HTERT RPE-1 (cell line): Measurements from ENCODE around the gene VTI1A.

Experiments
- in situ Hi-C: fragments of 300-500 bp; cut with MboI; formaldehyde crosslinking; loops from 4 replicates; pipeline ENCODE4 v1.14.3; 2020; ENCODE audit warnings: low sequenced_read_pairs

The VTI1A gene

GRCh38 chr10:112669989-112670388 lies 223.0 kb downstream of the VTI1A start:
- in situ Hi-C loops, result no loop called here

DNA sequence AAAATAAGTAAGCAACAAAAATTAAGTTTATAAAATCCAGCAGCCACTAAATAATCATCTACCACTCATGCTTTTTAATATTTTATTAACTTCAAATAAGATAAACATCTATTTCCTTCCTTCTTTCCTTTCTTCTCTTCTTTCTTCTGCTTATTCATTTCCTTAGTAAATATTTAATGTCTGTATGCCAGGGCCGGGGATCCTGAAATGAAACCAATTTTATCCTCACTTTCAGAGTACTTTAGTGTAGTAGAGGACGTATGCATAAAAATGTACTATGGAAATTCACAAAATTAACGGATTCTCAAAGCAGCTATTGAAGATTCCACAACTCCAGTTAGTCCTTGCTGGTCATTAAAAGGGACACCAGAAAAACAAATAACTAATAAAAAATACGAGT lies 224.7 kb downstream of the VTI1A start:
- in situ Hi-C loops, result no loop called here

DNA sequence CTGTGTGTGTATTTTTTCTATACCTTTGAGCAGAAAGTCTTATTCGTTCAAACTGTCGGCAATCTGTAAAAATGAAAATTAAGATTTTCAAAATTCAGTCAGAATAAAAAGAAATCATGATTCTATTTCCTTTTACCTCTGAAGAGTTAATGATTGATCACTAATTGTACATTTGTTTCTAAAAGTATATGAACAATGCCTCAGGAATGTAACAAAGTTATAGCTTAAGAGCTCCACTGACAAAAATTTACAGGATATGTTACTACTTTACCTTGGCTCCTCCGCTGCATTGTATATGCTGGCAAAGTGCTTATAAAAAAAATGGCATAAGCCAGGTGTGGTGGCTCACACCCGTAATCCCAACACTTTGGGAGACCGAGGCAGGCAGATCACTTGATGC lies 225.7 kb downstream of the VTI1A start:
- in situ Hi-C loops, result no loop called here

GRCh38 chr10:112675560-112676083 lies 228.6 kb downstream of the VTI1A start:
- in situ Hi-C loops, result no loop called here

DNA sequence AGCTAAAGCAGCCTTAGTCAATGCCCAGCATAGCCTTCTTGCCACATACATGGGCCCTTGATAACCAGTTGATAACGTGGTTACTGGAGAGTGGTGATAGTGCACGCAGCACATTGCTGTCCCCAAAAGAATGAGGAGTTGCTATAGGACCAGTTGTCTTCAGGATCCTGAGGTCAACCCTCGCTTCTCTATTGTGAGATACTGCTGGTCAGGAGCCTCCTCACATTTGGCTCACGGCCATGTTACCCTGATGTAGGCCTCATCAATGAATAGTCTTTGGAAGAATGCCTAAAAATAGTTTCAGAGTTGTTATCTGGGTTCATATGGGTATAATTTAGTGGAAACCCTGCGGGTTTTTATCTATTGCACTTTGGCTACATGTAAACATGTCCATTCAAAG lies 230.7 kb downstream of the VTI1A start:
- in situ Hi-C loops, result no loop called here

GRCh38 chr10:112678581-112678980 lies 231.6 kb downstream of the VTI1A start:
- in situ Hi-C loops, result no loop called here

GRCh38 chr10:112678987-112679386 lies 232.0 kb downstream of the VTI1A start:
- in situ Hi-C loops, result no loop called here

DNA sequence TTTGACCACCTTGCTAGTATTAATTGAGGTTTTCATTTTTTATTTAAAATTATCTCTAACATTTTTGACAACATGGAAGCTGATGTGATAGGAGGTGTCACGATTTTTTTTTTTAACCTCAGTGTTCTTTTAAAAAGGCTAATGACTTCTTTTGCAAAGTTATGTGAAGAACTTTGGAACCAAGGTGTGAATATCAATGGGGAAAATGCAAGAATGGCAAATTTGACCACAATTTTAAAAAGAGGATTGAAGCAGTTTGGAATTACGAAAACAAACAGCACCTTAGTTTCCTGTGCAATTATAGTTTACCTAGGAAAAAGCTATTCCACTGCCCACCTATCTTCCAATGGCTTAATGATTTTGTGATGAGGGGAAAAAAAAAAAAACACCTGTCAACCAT lies 232.4 kb downstream of the VTI1A start:
- in situ Hi-C loops, result no loop called here

DNA sequence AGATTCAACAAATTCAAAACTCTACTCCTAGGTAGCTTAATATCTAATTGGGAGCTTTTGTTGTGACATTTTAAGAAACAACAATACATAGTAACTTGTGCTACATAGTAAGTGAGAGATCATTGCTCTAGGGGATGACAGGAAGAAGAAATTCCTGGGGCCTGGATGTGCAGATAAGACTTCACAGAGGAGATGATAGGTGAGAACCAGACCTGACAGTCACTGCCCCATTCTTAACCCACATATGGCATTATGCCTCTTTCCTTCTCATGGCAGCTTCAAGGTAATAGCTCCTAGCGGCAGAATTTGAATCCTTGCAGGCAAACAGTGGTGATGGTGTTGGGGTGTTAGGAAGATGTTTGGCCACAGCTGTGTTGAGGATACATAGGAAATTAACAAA lies 233.6 kb downstream of the VTI1A start:
- in situ Hi-C loops, result no loop called here

DNA sequence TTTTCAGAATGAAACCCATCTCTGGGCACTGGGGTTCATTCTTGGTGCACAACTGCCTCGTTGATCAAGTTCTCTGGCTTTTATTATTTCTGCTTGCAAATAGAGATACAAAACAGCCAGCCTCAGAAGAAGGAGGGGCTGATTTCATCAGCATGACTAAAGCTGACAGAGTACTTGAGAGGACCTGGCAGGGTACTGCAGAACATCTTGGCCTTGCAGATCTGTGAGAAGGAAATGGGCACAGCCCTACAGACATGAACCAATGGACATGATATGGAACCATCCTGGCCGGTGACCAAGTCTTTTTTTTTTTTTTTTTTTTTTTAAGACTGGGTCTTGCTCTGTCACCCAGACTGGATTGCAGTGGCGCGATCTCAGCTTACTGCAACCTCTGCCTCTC lies 240.6 kb downstream of the VTI1A start:
- in situ Hi-C loops, result no loop called here

DNA sequence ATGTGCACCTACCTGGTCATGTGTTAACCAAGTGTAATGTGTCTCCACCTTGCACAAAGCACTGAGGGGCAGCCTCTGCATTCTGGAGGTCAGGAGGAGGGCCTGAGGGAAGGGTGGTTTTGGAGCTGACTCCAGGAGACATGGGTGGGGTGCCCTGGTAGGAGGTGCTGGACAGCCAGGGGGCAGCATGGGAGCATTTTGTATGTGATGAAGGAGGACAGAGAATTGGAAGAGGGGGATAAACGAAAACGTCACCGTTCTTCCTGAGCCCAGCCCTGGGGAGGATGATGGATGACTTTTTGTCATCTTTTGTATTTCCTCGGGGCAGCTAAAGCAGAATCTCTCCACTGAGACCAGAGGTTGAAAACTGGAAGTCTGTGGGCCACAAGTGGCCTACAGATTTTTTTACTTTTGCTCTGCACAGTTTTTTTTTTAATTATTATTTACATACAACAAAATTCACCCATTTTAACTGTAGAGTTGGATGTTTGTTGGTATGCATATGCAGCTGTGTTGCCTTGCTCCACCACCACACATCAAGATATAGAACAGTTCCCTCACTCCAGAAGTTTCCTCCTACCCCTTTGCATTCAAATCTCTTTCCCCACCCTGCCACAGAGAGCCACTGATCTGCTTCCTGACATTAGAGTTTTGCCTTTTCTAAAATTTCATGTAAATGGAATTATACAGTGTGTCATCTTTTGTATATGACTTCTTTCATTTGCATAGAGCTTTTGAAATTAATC lies 242.5 kb downstream of the VTI1A start:
- in situ Hi-C loops, result no loop called here

DNA sequence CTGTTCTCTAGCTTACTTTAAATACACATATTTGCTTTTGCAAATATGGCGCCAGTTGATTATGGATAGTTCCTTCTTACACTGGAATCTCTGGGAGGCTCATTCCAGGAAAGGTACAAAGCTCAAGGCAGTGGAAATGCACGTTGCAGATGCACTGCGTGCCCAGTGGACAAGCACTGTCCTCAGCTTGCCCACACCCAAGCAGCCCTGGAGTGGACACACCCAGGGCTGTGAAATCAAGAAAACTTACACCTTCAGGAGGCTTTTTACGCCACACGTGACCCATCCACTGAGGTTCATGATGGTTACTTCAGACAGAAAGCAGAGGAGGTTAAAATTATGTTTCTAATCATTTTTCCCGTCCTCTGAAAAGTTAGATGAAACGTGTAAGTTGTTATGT lies 248.5 kb downstream of the VTI1A start:
- in situ Hi-C loops, result no loop called here

DNA sequence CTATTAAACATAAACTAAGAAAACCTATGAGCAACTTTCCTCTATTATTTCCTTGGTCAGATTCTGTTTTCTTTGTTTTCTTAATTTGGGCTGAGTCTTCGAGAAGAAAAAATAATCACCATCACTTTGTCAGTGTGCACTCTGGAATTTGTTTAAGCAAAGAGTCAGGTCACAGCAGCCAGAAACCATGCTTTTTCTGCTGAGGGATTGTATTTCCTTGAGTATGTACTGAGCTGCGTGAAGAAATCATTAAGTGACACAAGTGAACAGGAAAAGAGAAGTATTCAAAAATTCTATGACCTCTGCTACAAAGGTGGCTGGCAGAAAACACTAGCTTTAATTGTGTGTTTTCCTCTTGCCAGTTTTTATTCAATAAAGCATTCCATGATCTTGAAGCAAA lies 249.6 kb downstream of the VTI1A start:
- in situ Hi-C loops, result no loop called here

DNA sequence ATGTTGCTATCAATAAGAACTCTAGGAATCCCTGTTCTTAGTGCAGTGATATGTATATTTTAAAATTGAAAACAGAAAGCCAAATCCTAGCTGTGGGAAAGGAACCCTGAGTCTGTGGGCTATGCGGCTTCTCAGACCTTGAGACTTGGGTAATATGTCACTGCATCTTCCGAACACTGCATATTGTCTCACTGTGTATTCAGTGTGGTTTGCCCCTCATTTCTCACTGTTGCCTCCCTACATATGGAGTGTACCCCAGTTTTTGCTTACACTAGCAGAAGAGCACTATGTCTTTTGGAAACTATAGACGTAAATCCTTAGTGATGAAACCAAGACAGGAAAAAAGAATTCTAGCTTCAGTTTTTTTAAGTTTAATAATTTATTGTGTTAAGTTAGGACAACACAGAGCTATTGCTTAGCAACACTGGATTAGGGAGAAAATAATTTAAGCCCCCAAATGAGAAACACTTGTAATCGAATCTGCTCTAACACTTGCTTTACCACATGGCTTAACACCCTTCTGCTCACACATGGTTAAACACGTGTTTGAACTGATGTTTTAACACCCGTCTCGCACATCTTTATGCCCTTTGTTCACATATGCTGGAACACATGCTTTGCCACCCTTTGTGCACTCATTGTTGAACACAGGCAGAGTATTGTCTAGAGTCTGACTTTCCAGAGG lies 251.3 kb downstream of the VTI1A start:
- in situ Hi-C loops, result no loop called here

DNA sequence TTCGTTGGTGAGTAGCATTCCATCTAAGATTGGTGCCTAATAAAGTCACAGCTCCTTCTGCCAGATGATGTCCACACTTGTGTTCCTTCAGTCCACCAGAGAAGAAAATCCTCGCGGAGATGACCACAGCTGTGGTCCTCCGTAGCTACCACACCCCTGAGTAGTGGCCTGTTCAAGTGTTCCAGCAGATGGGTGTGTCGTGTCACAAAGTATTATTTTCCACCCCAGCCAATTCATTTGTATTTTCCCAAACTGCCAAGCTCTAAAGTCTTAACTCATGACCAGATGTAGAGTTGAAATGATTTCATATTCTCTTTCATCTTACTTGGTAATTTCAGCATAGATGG lies 251.8 kb downstream of the VTI1A start:
- in situ Hi-C loops, result no loop called here

GRCh38 chr10:112700215-112700671 lies 253.2 kb downstream of the VTI1A start:
- in situ Hi-C loops, result no loop called here

GRCh38 chr10:112701211-112701877 lies 254.3 kb downstream of the VTI1A start:
- in situ Hi-C loops, result no loop called here

DNA sequence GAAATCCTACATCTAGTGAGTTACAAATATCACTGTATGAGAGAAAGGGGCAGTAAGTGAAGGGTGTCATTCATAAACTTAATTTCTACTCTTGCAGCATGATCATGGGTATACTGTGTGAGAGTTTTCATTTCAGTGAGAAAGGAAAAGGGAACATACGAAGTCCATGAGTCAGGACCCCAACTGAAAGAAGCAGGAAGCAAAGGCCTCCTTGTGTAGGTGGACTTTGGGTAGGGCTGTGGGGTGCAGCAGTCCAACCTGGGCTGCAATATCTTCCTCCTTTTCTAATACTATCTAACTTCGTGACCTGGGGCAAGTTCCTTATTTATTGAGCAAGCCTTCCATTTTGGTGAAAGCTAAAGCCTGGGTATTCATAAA lies 254.9 kb downstream of the VTI1A start:
- in situ Hi-C loops, result no loop called here

- in situ Hi-C loops, result no loop called here
These were observed 259.6 kb downstream of the VTI1A start for GRCh38 chr10:112706577-112706976.

DNA sequence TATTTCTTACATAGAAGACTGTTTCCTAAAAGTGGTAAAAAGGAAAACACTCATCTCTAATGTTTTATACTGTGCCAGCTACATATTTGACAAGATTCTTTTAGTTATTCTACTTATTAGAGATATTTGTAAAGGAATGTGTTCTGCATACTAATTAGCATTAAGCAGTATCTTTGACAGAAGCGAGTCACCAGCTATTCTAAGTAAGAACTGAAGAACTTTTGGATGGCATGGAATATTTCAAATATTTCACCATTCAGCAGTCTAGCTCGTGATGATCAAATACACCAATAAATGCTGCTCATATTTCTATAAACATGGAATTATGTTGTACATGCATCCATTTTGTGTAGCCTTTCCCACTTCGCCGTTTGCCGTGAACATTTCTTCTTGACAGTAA lies 261.4 kb downstream of the VTI1A start:
- in situ Hi-C loops, result no loop called here

- in situ Hi-C loops, result no loop called here
These were observed 263.5 kb downstream of the VTI1A start for GRCh38 chr10:112710528-112710927.

GRCh38 chr10:112711366-112711765 lies 264.4 kb downstream of the VTI1A start:
- in situ Hi-C loops, result no loop called here
